ENCODE results near the gene RALGDS. TPM values are rescaled to one million over a fixed set of nuclear protein-coding genes. Genes with fewer than 3 reads are reported as not detected.

Gene RALGDS
- total and polyA plus RNA-seq, 2 of the 13 experiments (the other 11 are each of a cell fraction or from before 2014, with no cell fraction given): 12.9 to 25.5 TPM

- Histone ChIP-seq H3K27me3 (ENCODE audit: control insufficient read depth in 1 of 2, insufficient read depth in 2 of 2, low read length in 2 of 2) (no peaks in the 10 kb centered on the region), H3K9me3 (ENCODE audit: low read length) (no peaks in the 10 kb centered on the region), H2AFZ (ENCODE audit: low read length) (no peak overlapping the region), H4K20me1 (ENCODE audit: insufficient read depth, low read length) (peaks cover 4% of the 10 kb centered on the region; the same call in 1 of the 2 replicates), H3K9ac (ENCODE audit: insufficient read depth, low read depth, low read length) (no peak overlapping the region), H3K27ac (ENCODE audit: extremely low read length, insufficient read depth, low read length) (no peak overlapping the region), H3K36me3 (replicated peaks in 1 of 2; ENCODE audit: control insufficient read depth in 1 of 2, insufficient read depth in 2 of 2, low read length in 2 of 2) (peaks cover 23 to 55% of the 10 kb centered on the region in 2 experiments; a peak in 4 of 5 replicates), H3K4me2 (ENCODE audit: low read depth, low read length) (no peak overlapping the region), H3K79me2 (ENCODE audit: insufficient read depth, low read length) (no peaks in the 10 kb centered on the region), H3K4me1 (ENCODE audit: insufficient read depth, low read length) (no peaks in the 10 kb centered on the region), H3K4me3 (replicated peaks in 1 of 3; ENCODE audit: insufficient read depth in 1 of 3, low read depth in 2 of 3, low read length in 3 of 3) (no peak overlapping the region)
- no peak for DNase-seq (ENCODE audit: low spot score)
- POLR2A ChIA-PET: interaction anchor here (1.0 kb wide), 1 partner anchor 71 kb away, joined by 4 read pairs; the partner anchor contains the start of gene GTF3C5
- CTCF ChIA-PET (ENCODE audit: low intra/inter-chr PET ratio, low total read pairs): interaction anchor here (5.1 kb wide), 1 partner anchor 45 kb away, joined by 70 read pairs; no protein-coding TSS in a partner anchor
- ATAC-seq: no peak
- in situ Hi-C loops (cut with HindIII; ENCODE audit: extremely low pct_ligation_motif_present, low pct_unique_long_range_greater_than_20kb): no loop called here
- TF ChIP-seq REXO4 (CRISPR knock-in tag; IDR thresholded peaks at IDR 0.05; ENCODE audit: borderline replicate concordance) (no peak), ZFP90 (CRISPR knock-in tag; IDR thresholded peaks at IDR 0.05; ENCODE audit: borderline replicate concordance) (no peak), EEA1 (CRISPR knock-in tag; IDR thresholded peaks at IDR 0.05; ENCODE audit: borderline replicate concordance) (no peak), CHD2 (IDR thresholded peaks at IDR 0.05; ENCODE audit: low read depth, low read length) (no peak), HMGA1 (CRISPR knock-in tag; conservative IDR thresholded peaks at IDR 0.05) (no peak), ZBTB7A (CRISPR knock-in tag; IDR thresholded peaks at IDR 0.05) (no peak)
- TF ChIP-seq, protein P1, sequence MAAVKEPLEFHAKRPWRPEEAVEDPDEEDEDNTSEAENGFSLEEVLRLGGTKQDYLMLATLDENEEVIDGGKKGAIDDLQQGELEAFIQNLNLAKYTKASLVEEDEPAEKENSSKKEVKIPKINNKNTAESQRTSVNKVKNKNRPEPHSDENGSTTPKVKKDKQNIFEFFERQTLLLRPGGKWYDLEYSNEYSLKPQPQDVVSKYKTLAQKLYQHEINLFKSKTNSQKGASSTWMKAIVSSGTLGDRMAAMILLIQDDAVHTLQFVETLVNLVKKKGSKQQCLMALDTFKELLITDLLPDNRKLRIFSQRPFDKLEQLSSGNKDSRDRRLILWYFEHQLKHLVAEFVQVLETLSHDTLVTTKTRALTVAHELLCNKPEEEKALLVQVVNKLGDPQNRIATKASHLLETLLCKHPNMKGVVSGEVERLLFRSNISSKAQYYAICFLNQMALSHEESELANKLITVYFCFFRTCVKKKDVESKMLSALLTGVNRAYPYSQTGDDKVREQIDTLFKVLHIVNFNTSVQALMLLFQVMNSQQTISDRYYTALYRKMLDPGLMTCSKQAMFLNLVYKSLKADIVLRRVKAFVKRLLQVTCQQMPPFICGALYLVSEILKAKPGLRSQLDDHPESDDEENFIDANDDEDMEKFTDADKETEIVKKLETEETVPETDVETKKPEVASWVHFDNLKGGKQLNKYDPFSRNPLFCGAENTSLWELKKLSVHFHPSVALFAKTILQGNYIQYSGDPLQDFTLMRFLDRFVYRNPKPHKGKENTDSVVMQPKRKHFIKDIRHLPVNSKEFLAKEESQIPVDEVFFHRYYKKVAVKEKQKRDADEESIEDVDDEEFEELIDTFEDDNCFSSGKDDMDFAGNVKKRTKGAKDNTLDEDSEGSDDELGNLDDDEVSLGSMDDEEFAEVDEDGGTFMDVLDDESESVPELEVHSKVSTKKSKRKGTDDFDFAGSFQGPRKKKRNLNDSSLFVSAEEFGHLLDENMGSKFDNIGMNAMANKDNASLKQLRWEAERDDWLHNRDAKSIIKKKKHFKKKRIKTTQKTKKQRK (IDR thresholded peaks at IDR 0.05; ENCODE audit: low read length): no peak
- BruUV-seq (replicated peaks): no TSS peak
- intact Hi-C loops (cut with micrococcal nuclease; ENCODE audit: unreplicated experiment): no loop called here
- WGBS (ENCODE audit: low lambda C conversion rate): 93% methylated on average over 29 of the region's 32 CpGs
- FAIRE-seq: no peak
Observed at GRCh38 chr9:133101356-133102189, 19.5 kb downstream of the RALGDS start.
